Measurements from ENCODE around the gene HOXD9. TPM values are rescaled to one million over a fixed set of nuclear protein-coding genes. Genes with fewer than 3 reads are reported as not detected.

Gene HOXD9
- total RNA-seq, 1 donor from 2014 or later, result not detected

- intact Hi-C loops (cut with DNase I), result loop anchor here (10.0 kb wide), 1 partner anchor 841 kb away; no protein-coding TSS in a partner anchor
- ATAC-seq (no peak), DNase-seq (ENCODE audit: missing footprints) (no peak)
Observed at GRCh38 chr2:176095421-176095820, 27.1 kb upstream of the HOXD9 start.

- no peak for DNase-seq (ENCODE audit: missing footprints)
- intact Hi-C loops (cut with DNase I), result loop anchor here (2.0 to 10.0 kb wide), 2 partner anchors 730 to 842 kb away; no protein-coding TSS in a partner anchor
- no peak for ATAC-seq
Observed at GRCh38 chr2:176096243-176096985, 26.1 kb upstream of the HOXD9 start.

- DNase-seq (ENCODE audit: missing footprints), result peak; percentile 82
- ATAC-seq, result peak; percentile 77
- intact Hi-C loops (cut with DNase I), result loop anchor here (2.0 to 10.0 kb wide), 2 partner anchors 730 to 842 kb away; no protein-coding TSS in a partner anchor
Observed at GRCh38 chr2:176096986-176097819, 25.3 kb upstream of the HOXD9 start.

- intact Hi-C loops (cut with DNase I), result loop anchor here (2.0 to 10.0 kb wide), 2 partner anchors 731 to 843 kb away; no protein-coding TSS in a partner anchor
- ATAC-seq, result no peak
- no peak for DNase-seq (ENCODE audit: missing footprints)
Observed at GRCh38 chr2:176097820-176098365, 24.6 kb upstream of the HOXD9 start.

GRCh38 chr2:176098366-176099158 is 24.0 kb upstream of the HOXD9 start:
- DNase-seq (ENCODE audit: missing footprints), result no peak
- intact Hi-C loops (cut with DNase I), result loop anchor here (10.0 kb wide), 1 partner anchor 844 kb away; no protein-coding TSS in a partner anchor

GRCh38 chr2:176099159-176099727 is 23.3 kb upstream of the HOXD9 start:
- intact Hi-C loops (cut with DNase I), result loop anchor here (10.0 kb wide), 1 partner anchor 844 kb away; no protein-coding TSS in a partner anchor
- ATAC-seq, result no peak
- no peak for DNase-seq (ENCODE audit: missing footprints)

More at GRCh38 chr2:176098366-176099158, 24.0 kb upstream of the HOXD9 start:
- ATAC-seq, result no peak

GRCh38 chr2:176099728-176100546 is 22.6 kb upstream of the HOXD9 start, which contains the start of gene HOXD12:
Gene HOXD12 (plus strand): TSS chr2:176099795. CDS start chr2:176099802, 7 bp downstream.
- ATAC-seq, result no peak
- intact Hi-C loops (cut with DNase I), result loop anchor here (10.0 kb wide), 1 partner anchor 845 kb away; no protein-coding TSS in a partner anchor

GRCh38 chr2:176100547-176101140 is 21.9 kb upstream of the HOXD9 start:
- DNase-seq (ENCODE audit: missing footprints) (no peak), ATAC-seq (no peak)
- intact Hi-C loops (cut with DNase I), result no loop called here

More at GRCh38 chr2:176099728-176100546, 22.6 kb upstream of the HOXD9 start, which contains the start of gene HOXD12:
- no peak for DNase-seq (ENCODE audit: missing footprints)

- ATAC-seq (no peak), DNase-seq (ENCODE audit: missing footprints) (no peak)
- intact Hi-C loops (cut with DNase I), result no loop called here
Observed at GRCh38 chr2:176101216-176101830, 21.2 kb upstream of the HOXD9 start.

- ATAC-seq (no peak), DNase-seq (ENCODE audit: missing footprints) (no peak)
- intact Hi-C loops (cut with DNase I), result no loop called here
Observed at GRCh38 chr2:176101842-176102241, 20.7 kb upstream of the HOXD9 start.

- DNase-seq (ENCODE audit: missing footprints) (no peak), ATAC-seq (no peak)
- intact Hi-C loops (cut with DNase I), result no loop called here
Observed at GRCh38 chr2:176102309-176102866, 20.1 kb upstream of the HOXD9 start.

- intact Hi-C loops (cut with DNase I), result no loop called here
- DNase-seq (ENCODE audit: missing footprints), result no peak
- ATAC-seq, result no peak
Observed at GRCh38 chr2:176103194-176103593, 19.3 kb upstream of the HOXD9 start.

GRCh38 chr2:176103742-176104315 is 18.7 kb upstream of the HOXD9 start:
- ATAC-seq (no peak), DNase-seq (ENCODE audit: missing footprints) (no peak)
- intact Hi-C loops (cut with DNase I), result no loop called here

- intact Hi-C loops (cut with DNase I), result no loop called here
- DNase-seq (ENCODE audit: missing footprints) (no peak), ATAC-seq (no peak)
Observed at GRCh38 chr2:176104316-176105077, 18.0 kb upstream of the HOXD9 start.

All from Right ventricle myocardium inferior (tissue), 1 donor.